ENCODE data around the gene ZNF76.
"Not testable (repeated sequence)": the region's sequence is repeated elsewhere in the genome, so short reads cannot be mapped to it uniquely, and the experiment has no call there.

Gene ZNF76

DNA sequence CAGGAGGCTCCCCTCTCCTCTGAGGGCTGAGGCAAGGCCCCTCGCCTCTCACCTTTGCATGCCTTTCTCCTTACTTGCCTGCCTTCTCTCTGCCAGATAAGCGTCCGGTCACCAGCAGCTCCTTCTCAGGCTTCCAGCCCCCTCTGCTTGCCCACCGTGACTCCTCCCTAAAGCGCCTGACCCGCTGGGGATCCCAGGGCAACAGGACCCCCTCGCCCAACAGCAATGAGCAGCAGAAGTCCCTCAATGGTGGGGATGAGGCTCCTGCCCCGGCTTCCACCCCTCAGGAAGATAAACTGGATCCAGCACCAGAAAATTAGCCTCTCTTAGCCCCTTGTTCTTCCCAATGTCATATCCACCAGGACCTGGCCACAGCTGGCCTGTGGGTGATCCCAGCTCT is 61.6 kb downstream of the ZNF76 start:
- in situ Hi-C loops (cut with HindIII; ENCODE audit: low sequenced_read_pairs), result no loop called here

DNA sequence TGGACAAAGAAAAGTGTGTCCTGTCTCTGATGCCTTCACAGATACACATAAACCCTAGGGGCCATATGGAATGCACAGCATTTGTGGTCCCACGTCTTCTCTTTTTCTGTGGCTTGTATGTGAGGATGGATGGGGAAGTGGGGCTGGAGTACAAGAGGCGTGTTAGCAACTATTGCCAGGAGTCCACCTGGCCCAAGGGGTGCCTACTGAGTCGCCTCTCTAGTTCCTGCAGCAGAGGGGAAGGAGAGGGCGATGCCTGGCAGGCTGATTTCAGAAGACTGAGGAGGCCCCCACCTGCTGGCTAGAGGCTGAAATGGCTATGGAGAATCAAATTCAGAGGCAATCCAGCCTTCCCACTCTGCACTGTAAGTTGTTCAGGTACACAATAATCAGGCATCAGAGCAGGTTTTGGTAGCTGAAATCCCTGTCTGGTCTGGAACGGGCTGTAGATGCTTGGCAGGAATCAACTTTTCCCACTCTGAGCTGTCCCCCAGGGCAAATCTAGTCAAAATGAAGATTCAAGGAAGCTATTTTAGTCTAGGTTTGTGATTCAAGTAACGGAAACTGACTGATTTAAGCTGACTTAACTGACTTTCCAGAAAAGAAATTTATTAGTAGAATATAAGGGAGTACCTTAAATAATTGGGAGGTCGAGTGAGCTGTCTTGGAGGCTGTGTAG is 68.0 kb downstream of the ZNF76 start:
- in situ Hi-C loops (cut with HindIII; ENCODE audit: low sequenced_read_pairs), result loop anchor here (5.0 kb wide), 1 partner anchor 50 kb away; no protein-coding TSS in a partner anchor

DNA sequence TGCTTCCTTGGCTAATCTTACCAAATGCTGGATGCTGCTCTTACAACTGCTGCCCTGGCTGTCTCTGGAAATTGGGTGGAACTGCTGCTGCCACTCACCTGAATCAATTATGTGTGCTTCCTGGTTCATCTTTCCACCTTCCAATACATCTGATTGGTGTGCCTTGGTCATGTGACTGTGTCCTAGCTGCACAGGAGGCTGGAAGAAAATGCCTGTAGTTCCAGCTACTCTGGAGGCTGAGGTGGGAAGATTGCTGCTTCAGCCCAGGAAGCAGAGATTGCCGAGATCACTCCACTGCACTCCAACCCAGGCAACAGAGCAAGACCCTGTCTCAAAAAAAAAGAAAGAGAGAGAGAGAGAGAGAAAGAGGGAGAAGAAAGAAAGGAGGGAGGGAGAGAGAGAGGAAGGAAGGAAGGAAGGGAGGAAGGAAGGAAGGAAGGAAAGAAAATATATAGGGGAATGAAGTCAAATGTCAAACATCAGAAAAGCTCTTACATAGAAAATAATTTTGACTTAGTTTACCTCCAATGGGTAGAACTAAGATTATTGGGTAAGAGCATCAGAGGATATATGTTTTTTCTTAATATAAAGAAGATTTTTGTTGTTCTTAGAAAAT is 68.7 kb downstream of the ZNF76 start:
- in situ Hi-C loops (cut with HindIII; ENCODE audit: low sequenced_read_pairs), result loop anchor here (5.0 kb wide), 1 partner anchor 51 kb away; no protein-coding TSS in a partner anchor

DNA sequence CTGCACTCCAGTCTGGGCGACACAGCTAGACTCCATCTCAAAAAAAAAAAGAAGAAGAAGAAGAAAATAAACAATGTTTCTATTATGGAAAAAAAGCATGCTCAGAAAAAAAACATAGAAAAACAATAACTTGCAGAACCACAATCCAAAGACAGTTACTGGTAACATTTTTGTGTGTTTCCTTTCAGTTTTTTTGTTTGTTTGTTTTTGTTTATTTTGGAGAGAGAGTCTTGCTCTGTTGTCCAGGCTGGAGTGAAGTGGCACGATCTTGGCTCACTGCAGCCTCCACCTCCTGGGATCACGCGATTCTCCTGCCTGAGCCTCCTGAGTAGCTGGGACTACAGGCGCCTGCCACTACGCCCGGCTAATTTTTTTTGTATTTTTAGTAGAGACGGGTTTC is 69.4 kb downstream of the ZNF76 start:
- in situ Hi-C loops (cut with HindIII; ENCODE audit: low sequenced_read_pairs), result loop anchor here (5.0 kb wide), 1 partner anchor 52 kb away; no protein-coding TSS in a partner anchor

DNA sequence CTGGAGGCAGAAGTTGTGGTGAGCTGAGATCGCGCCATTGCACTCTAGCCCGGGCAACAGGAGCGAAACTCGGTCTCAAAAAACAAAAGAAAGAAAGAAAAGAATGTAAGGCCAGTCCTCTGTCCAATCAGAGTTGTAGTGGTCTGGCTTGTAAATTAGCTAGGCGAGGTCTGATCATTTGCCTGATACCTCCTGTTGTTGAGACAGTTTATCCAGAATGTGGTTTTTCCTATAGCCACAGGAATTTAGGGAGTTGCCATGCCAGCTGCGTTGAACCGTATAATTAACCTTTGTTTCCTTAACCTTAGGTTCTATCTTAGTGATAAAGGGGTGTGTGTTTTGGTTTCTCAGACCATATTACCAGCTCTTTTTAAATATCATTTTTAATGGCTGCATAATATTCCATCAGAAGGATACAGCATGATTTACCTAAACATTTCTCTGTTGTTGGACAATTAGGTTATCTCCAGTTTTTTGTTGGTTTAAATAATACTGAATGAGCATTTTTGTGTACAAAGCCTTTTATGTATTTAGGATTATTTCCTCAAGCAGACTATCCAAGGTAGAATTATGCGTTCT is 71.1 kb downstream of the ZNF76 start:
- in situ Hi-C loops (cut with HindIII; ENCODE audit: low sequenced_read_pairs), result no loop called here

DNA sequence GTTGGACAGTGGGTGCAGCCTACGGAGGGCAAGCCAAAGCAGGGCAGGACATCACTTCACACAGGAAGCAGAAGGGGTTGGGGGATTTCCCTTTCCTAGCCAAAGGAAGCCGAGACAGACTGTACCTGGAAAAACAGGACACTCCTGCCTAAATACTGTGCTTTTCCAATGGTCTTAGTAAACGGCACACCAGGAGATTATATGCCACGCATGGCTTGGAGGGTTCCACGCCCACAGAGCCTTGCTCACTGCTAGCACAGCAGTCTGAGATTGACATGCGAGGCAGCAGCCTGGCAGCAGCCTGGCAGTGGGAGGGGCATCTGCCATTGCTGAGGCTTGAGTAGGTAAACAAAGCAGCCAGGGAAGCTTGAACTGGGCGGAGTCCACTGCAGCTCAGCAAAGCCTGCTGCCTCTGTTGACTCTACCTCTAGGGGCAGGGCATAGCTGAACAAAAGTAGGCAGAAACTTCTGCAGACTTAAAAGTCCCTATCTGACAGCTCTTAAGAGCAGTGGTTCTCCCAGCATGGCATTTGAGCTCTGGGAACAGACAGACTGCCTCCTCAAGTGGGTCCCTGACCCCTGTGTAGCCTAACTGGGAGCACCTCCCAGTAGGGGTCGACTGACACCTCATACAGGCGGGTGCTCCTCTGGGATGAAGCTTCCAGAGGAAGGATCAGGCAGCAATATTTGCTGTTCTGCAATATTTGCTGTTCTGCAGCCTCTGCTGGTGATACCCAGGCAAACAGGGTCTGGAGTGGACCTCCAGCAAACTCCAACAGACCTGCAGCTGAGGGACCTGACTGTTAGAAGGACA is 72.7 kb downstream of the ZNF76 start:
- in situ Hi-C loops (cut with HindIII; ENCODE audit: low sequenced_read_pairs), result not testable (repeated sequence)

DNA sequence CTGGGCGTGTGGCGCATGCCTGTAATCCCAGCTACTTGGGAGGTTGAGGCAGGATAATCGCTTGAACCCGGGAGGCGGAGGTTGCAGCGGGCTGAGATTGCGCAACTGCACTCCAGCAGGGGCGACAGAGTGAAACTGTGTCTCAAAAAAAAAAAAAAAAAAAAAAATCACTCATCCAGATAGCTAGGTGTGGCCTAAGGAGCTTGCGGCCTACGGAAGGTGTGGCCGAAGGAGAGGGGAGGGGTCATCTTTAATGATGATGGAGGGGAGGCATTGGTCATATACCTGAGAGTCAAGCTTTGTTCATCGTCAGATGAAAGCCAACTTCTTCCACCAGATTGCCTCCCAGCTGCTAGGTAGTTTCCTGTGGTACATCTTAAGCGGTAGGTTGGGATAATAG is 82.0 kb downstream of the ZNF76 start:
- in situ Hi-C loops (cut with HindIII; ENCODE audit: low sequenced_read_pairs), result loop anchor here (10.0 kb wide), 1 partner anchor 83 kb away; no protein-coding TSS in a partner anchor

DNA sequence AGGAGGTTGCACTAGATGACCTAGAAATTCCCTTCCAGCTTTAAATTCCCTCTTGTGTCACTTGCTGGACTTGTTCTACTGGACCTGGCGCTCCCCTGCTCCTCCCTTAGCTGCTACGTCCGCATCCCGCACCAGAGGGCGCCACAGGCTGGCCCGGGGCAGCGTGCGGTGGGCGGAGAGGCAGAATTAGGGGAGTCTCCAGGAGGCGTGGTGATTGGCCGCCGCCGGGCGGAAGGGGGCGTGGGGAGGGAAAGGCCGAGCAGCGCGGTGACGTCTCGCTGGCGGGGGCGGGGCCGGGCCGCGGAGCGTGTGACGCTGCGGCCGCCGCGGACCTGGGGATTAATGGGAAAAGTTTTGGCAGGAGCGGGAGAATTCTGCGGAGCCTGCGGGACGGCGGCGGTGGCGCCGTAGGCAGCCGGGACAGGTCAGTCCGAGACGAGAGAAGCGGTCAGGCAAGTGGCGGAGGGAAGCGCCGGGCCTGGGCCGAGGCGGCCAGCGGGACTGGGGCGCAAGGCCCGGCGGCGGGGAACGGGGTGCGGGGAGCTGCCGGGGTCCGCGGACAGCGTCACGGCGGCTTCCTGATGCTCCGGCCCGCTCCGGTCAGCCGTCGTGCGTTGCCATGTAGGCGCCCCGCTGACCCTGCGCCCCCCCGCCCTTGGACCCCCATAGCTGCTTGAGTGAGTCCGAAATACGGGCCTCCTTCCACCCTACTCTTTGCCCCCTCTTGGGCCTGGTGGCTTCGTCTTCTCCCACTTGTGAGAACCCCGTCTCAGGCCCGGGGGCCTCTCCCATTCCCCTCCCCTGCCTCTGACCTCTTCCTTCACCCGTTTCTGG is 82.9 kb downstream of the ZNF76 start, which contains the start of gene PPARD:
Gene PPARD (plus strand): TSS at position 301 of the 834 bp plus-strand sequence. CDS start 68,530 bp downstream, outside the sequence.
- in situ Hi-C loops (cut with HindIII; ENCODE audit: low sequenced_read_pairs), result loop anchor here (10.0 kb wide), 1 partner anchor 82 kb away; no protein-coding TSS in a partner anchor

DNA sequence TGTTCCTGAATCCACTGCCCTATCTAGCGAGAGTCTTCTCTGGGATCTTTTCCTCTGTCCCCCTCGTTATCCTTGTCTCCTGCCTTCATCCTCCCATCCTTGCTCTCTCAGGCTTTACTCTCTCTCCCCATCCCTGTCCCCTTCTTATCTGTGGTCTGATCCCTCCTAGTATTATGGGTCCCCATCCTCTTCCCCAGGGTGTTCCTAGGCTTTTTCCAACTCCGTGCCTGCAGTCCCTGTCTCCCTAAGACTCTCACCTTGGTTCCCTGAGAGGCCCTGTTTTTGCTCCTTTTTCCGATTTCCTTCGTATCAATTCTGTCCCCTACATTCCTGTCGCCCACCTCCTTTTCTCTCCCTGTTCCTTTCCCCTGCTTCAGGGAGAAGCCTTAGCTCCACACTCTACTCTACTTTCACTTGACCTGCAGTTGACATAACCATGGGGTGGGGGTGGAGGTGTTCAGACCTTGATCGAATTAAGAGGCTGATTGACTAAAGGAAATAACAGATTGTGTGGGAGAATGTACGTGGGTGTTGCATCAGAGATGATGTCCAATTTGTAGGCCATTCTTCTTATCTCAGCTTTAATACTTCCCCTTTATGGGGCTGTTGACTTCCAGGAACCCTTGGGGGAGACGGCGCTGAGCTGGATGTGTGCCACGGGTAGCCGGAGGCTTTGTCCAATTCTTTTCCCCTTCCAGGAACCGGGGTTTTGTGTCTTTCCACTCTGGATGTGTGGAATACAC is 83.7 kb downstream of the ZNF76 start:
- in situ Hi-C loops (cut with HindIII; ENCODE audit: low sequenced_read_pairs), result loop anchor here (10.0 kb wide), 1 partner anchor 82 kb away; no protein-coding TSS in a partner anchor

DNA sequence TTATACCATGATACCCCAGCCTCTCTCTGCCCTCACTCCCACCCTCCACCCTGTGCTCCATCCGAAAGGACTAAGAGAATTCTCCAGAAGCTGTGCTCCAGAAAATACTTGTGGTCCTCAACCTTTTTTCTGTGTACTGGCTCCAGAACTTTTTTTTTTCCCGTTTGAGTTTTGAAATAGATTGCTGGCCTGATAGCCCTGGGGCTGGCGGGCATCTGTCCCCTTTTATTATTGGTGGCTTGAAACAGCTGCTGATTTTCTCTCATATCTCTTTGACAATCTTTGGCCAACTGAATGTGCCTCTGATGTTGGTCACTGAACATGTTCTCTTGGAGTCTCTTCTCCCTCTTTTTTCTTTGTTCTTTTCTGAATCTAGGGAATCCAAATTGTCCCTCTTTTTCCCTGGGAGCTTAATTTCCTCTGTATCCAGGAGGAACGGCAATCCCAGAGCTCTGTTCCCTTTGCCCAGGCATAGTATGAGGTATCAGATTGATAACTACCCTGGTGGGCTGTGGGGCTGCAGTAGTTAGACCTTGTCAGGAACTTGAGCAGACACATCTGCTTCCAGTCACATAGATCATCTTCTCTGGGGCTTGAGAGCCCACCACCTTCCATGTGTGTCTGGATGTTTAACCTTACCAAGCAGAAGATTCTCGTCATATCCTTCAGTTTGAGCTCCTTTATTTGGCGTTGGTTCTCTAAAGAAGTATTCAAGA is 84.5 kb downstream of the ZNF76 start:
- in situ Hi-C loops (cut with HindIII; ENCODE audit: low sequenced_read_pairs), result loop anchor here (10.0 kb wide), 1 partner anchor 81 kb away; no protein-coding TSS in a partner anchor
